Effector CD8-positive, alpha-beta T cell (primary cell): ENCODE data around the gene RMND1.

ENCODE experiments used
- DNase-seq: peaks from one replicate; lab custom pipeline; 2025; lab: John Stamatoyannopoulos, UW

Gene RMND1

DNA sequence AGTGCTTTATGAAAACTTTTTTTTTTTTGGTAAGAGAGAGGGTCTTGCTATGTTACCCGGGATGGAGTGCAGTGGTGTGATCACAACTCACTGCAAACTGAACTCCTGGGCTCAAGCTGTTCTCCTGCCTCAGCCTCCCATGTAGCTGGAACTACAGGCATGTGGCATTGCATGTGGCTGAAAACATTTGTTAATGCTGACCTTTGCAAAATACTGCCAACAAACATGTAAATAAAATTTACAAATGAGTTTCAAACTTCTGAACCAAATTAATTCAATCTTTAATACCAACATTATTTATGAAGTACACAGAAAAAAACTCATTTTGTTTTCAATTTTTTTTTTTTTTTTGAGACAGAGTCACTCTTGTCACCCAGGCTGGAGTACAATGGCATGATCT is 34.4 kb downstream of the RMND1 start:
- DNase-seq = no peak

DNA sequence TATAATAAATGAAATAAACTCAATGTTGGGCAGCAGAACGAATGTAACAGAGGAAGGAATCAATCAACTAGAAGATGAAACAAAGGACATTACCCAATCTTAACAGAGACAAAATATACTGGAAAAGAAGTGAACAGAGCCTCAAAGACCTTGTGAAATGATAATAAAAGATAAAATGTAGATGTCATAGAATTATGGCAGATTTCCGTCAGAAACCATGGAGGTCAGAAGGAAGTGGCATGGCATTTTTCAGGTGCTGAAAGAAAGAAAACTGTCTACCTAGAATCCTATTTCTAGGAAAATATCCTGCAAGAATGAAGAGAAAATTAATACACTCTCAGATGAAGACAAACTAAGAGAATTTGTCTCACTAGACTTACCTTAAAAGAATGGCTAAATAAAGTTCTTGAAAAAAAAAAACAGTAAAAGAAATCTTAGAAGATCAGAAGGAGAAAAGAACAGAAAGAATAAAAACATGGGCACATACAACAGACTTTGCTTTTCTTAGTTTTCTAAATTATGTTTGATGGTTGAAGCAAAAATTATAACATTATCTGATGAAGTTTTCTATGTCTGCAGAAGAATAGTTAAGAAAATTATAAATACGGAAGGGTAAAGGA is 37.2 kb downstream of the RMND1 start:
- no peak for DNase-seq

DNA sequence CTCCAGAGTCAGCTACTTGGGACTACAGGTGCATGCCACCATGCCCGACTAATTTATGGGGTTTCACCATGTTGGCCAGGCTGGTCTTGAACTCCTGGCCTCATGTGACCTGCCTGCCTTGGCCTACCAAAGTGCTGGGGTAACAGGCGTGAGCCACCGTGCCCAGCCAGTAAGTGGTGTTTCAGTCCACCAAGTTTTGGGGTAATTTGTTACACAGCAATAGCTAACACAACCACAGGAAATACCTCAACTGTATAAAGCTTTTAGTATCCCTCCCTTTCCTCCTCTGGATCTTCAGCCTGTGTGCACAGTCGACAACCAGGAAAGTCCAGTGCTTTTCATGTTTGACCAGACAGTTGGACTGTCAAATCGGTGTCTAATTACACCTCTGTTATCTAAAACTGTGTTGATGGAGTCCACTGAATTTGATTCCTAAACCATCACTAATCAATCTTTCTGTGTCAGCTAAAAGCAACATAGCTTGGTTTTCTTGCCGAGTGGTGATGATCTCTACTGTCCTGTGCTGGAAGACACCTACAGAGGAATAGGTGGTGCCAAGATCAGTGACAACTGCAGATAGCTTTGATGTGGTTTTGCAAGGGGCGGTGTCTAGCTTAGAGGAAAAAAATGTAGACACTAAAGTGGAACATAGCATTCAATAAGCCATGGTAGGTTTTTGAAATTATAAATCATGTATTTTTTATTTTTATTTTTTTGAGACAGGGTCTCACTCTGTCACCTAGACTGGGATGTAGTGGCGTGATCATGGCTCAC is 38.4 kb downstream of the RMND1 start:
- DNase-seq = peak; percentile 22

DNA sequence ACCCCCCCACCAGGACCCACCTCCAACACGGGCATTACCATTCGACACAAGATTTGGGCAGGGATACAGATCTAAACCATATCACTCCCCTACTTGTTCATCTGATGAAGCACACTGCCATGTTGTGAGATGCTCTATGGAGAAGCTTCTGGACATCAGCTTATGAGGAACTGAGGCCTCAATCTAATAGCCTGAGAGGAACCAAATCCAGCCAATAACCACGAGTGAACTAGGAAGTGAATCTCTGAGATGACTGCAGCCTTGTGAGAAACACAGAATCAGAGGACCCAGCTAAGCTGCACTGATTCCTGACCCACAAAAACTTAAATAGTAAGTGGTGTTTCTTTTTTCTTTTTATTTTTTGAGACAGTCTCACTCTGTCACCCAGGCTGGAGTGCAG is 39.0 kb downstream of the RMND1 start:
- no peak for DNase-seq

DNA sequence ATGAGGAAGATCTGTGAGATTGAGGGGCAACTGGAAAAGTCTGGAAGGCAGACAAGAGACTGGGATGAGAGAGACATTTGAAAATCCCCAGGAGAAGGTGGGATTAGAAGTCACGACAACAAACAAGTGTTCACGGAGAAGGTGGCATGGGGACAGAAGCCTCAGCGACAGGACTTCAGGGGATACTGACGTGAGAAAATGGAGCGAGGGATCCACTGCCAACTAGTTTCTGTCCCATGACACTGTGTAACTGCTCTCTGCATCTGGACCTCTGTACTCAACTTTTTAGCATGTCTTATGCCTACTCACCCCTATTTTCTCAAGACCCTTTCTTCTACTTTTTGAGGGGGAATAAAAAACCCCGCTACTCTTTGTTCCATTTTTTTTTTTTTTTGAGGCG is 42.2 kb downstream of the RMND1 start:
- no peak for DNase-seq

DNA sequence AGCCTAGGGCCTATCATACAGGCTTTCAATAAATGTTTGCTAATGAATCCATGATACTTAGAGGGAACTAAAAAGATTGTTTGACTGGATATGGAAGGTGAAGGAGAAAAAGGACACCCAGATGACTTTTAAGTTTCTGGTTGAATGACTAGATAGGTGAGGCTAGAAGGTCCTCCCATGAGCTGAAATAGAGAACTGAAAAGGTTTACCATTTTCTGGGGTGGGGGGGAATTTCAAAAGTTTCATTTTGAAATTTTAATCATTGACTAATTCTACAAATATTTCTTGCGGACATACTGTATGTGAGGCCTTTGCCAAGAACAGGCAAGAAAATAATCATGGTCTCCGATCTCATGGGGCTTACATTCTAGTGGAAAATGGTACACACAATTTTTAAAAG is 42.7 kb downstream of the RMND1 start:
- DNase-seq = no peak

DNA sequence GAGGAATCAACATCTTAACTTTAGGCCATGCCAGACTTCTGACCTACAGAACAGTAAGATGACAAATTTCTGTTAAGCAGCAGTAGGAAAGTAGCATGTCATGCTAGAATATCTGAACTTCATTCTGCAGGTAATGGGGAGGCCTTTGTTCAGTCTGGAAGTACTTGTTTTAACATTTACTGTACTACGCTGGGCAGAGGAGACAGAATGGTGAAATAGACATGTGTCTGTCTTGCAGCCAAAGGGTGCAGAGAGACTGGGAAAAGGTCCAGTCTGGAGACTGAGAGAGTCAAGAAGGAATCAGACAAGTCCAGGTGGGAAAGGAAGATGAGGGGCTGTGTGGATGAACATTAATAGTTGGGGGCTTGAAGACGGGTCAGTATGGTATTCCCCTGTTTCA is 43.1 kb downstream of the RMND1 start:
- no peak for DNase-seq

DNA sequence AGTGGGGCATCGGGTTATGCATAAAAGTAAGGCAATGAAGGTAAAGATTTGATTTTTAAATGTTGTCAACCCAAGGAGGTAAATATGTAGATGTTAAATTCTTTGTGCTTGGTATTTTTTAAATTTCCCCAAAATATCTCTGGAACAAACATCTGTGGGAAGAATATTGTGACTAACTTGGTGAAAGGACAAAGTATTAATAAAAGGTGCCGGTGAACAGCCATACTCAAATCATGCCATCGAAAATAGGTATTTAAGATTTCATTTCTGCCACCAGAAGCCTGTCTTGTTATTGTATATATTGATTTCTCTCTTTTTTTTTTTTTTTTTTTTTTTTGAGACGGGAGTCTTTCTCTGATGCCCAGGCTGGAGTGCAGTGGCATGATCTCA is 48.0 kb downstream of the RMND1 start:
- no peak for DNase-seq

DNA sequence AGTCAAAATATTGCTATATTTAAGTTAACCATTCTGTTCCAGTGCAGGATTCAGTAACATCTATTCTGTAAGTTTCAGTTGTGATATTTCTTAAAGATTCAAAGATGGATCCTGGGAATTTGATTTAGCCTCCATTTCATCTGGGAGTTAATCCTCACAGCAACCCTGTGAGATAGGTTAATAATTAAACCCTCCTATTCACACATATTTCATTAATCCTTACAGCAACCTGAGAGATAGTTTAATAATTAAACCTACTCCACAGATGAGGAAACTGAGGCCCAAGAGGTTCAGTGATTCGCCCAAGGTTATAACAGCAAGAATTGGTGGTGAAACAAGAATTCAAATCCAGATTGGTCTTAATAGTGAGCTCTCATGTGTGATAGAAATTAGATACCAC is 49.7 kb downstream of the RMND1 start:
- no peak for DNase-seq

DNA sequence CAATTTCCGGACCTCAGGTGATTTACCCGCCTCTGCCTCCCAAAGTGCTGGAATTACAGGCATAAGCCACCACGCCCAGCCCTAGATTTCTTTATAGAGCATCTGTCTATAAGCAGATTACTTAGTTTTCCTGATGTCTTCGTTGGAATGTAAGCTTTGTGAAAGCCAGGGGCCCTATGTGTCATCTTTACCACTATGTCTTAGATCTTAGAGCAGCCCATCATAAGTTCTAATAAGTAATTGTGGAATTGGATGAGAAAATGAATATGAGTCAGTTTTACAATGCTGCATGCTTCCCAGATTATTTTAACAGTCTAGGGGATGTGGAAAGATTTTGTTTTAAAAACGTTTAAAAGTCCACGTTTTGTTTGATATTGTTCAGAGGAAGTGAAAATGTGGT is 51.5 kb downstream of the RMND1 start:
- DNase-seq = no peak

DNA sequence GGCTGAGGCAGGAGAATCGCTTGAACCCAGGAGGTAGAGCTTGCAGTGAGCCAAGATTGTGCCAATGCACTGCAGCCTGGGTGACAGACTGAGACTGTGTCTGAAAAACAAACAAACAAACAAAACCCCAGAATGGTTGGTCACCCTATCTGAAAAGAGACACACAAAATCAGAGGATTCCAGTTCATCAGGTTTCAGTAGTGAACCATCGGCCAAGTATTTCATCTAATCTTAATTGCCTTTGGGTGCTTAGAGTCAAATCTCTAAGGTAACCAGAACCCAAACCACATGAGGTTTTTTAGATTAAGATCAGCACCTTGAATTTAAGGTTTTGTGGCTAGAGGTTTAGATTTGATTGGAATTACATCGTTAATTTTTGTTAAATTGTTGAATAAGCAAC is 52.2 kb downstream of the RMND1 start:
- no peak for DNase-seq

DNA sequence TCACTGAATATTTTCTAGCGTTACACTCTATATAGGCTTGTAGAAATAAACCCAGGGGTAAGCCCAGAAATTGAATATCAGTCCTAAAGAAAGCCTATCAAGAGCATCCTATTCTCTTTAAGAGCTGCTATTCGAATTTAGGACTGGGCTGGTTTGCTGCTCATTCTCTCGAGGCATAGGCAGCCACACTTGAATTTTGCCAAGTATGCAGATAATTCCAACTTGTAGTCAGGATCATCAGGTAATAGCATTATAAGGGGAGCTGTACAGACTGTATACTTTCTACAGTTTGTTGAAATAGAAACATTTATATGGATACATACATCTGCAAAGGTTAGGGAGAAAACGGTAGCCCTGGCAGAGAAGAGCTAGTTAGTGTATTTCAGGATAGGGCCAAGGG is 58.5 kb downstream of the RMND1 start:
- no peak for DNase-seq

DNA sequence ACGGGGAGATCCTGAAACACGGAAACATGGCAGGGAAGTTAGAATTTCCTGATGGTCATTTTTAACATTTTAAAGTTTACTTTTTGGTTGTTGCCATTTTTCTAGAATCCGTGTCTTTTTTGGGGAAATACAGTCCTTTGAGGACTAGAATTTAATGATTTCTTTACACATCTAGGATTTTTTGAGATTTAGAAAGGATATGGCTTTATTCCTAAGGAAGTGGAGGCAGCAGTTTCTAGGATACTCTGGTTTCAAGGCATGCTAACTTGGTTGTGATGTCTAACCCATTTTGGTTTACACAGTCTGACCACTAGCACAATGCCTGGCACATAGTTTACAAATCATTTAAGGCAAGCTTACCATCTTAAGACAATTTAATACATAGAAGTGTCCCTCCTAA is 59.5 kb downstream of the RMND1 start:
- no peak for DNase-seq

DNA sequence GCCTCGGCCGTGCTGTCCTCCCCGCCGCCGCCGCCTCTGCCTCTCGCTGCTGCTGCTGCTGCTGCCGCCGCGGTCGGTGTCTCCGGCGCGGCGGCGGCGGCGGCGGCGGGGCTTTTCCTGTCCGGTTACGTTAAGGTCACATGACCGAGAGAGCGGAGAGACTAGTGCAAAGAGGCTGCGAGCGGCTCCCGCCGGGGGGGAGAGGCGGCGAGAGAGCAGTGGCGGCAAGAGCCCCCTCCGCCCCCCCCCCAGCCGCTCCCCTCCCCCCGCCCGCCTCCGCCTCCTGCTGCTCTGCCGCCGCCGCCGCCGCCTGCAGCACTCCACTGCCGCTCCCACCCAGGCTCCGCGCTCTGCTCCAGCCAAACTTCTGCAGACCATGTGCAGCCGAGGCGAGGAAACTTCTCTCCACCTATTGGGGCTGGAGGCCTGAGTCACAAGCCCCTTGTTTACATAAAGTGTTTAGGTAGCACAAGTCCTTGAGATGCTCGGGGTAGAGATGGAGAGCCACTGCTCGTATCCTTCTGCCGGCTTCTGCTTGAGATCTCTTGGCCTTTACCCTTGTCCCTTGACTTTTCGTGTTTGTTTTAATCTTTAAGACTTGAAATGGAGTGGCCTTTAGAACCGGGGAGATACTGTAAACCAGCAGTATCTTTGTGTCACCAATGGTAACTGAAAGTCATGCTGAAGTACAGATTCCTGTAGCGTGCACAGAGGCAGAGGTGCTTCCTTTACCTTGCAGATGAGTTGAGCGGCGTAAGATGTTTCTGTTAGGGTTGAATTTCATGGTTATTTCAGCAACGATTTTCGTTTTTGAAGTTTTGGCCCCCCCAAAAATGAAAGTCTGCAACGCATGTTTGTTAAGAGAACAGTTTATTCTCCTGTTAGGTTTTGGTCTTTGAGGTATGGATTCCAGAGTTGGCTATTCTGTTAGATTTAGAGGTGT is 60.2 kb downstream of the RMND1 start, which contains the start of gene ZBTB2:
Gene ZBTB2, minus strand, starts transcription at position 89 of the 943 bp plus-strand sequence. CDS start 17,922 bp downstream, outside the sequence.
- peak; percentile 56 for DNase-seq

DNA sequence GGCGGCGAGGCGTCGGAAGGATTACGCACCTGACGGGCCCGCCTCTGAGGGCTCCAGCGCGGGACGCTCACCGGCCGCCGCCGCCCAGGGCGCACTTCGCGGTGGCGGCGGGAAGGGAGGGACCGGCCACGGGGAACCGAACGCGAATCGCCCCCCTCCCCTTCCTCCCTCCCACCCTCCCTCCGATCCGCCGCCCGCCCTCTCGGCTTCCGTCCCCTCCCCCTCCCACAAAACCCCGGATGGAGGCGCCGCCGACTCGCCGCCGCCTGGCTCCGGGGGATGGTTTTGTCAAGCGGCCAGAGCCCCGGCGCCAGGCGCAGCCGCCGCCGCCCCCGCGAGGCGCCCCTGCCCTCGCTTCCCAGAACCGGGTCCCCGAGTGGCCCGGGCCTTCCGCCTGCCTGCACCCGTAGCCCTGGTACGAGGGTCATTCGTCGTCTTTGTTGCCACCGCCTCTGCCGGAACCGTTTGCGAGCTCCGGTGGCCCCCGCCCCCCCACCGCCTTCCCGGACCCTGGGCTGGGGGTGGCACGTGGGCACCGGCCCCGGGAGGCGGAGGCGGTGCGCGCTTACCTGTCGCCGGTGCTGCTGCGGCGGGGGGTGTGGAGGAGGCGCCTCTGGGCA is 61.0 kb downstream of the RMND1 start:
- DNase-seq = peak; percentile 71

DNA sequence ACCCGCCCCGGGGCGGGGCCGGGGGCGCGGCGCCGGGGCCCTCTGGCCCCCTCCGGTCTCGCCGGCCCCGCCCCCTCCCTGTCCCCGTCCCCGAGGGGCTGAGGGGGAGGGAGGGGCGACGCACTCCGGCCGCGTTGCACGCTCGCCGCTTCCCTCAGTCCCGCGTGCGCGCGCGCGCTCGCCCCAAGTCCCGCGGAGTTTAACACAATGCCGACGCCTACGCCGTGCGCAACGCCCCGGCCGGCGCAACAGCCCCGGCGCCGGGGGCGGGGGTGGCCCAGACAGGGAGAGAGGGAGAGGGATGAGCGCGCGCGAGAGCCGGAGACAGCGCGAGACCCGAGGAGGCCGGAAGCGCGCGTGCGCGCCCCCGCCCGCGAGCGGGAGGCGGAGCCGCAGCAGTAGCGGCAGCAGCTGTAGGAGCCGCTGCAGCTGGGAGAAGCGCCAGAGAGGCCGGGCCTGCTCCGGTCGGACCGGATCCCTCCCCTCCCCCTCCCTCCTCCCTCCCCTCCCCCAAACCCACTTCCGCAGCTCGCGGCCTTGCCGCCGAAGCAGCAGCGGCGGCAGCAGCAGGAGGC is 61.6 kb downstream of the RMND1 start:
- peak; percentile 94 for DNase-seq

DNA sequence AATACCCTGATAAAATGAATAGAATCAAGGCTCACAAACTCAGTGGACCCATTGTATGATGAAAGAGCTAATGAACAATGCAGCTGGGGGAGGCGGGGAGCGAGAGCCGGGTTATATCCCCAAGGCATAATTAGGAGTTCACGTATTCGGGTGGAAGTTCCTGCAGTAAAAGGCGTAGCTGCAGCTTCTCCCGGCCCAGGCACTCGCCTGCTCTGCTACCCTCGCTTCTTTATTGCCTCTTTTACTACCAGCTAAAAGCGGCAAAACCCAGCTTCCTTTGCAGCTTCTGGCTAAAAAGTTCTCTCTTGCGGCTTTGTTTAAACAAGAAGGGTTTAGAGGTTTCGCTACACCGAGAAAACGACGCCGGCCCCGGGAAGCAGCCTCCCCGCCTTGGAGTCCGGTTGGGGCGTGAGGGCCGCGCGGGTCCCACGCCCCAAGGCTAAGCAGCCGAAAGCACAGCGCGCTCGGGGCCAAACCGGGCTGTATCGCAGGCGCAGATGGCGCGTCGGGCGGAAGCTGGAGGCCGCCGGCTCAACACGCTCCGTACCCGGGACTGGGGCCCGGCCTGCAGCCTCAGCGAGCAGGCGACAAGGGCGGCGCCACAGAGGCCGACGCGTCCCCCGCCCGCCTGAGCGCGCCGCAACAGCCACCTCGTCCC is 62.2 kb downstream of the RMND1 start:
- peak; percentile 32 for DNase-seq

DNA sequence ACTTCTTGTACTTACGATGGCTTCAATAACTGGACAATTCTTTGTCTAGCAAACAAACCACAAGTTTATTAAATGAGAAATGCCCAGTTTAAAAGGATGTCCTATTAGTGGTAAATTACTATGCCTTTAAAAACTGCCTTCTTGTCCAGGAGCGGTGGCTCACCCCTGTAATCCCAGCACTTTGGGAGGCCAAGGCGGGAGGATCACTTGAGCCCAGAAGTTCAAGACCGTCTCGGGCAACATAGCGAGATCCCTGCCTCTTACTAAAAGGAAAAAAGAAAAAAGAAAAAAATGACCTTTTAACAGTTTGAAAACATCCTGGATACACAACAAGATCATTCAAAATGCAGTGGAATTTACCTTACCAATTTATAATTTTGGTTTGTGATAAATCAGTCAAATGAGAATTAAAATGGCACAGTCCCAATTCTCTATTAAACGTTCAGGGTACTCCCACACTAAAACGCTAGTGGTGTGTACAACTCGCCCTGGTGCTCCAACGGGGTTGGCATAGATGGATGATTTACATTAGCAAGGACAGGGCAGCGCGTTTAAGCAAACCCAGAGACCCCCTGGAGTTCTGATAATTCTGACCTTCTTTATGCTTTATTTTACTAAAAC is 62.8 kb downstream of the RMND1 start:
- no peak for DNase-seq

DNA sequence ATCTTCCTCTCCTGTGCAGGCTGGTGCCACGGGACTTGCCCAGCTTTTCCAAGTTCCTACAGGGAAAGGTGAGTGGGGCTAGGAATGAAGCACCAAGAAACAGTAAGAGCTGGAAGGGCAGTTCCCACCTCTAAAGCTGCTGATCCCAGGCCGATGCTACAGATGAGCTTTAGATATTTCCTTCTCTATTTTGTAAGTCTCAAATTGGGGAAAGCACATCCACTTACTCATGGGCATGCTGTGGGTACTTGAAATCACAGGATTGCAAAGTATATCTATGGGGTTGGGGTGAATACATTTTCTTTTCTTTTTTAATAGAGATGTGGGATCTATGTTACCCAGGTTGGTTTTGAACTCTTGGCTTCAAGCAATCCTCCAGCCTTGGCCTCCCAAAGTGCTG is 63.7 kb downstream of the RMND1 start:
- no peak for DNase-seq

DNA sequence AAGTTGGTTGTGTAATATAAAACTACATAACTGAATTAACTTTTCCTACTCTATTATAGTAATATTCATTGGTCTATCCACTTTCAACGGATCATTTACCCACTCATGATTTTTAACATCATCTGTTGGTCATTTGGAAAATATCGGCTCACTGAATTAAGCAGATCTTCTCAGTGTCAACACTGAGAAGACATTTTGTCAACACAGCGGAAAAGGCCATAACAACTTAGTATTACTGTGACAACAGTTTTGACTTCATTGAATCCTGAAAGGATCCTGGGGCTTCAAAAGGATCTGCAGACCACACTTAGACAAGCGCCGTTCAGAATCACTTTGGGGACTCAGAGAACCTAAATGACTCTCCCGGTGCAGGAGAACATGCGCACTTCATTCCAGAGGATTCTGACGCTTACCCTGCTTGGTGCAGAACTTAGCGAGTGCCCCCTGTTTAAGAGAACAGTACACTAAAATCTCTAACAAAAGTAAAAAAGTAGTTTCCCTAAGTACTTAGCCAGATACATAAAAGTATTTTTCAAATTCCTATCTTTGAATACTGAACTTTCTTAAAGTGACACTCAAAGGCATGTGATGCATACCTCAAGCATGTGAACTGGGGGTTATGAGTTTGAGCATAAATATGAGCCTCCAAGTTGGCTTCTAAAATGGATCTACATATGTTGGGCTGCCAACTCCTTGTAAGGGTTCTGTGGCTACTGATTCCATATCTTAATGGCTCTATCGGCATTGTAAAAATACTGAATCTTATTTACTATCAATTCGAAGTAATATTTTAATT is 64.6 kb downstream of the RMND1 start:
- DNase-seq = no peak
